Motor neuron (in vitro differentiated cells): ENCODE measurements around the gene SGCA. TPM values are rescaled to one million over a fixed set of nuclear protein-coding genes. Genes with fewer than 3 reads are reported as not detected.
A peak's percentile ranks its signal among the peaks of the same experiment; 100 is the strongest.

ENCODE experiments used
- ATAC-seq, 8 experiments: fragments of 200-7000 bp; cut with Tn5 transposase; replicated peaks in 6 of 8; 2 replicates each; pipeline ENCODE4 v1.8.0; 2021; ENCODE audit warnings: mild to moderate bottlenecking in 8 of 8, moderate library complexity in 8 of 8
- H3K27ac ChIP-seq, 2 donors: fragments of 250-450 bp; sonication (Bioruptor Pico); 2 replicates each; pipeline ENCODE4 v1.9.0; 2021; ENCODE audit warnings: antibody characterized with exemption in 2 of 2, mild to moderate bottlenecking in 2 of 2, moderate library complexity in 1 of 2
- H3K4me1 ChIP-seq, 2 donors: fragments of 250-450 bp; sonication (Bioruptor Pico); replicated peaks in 1 of 2; 2 replicates each; pipeline ENCODE4 v1.6.1; 2021; ENCODE audit warnings: antibody characterized with exemption in 2 of 2, mild to moderate bottlenecking in 2 of 2, moderate library complexity in 1 of 2
- H3K4me3 ChIP-seq, 5 donors: fragments of 250-450 bp; sonication (Bioruptor Pico); 2 replicates each; pipeline ENCODE4 v1.9.0; 2021; ENCODE audit warnings: antibody characterized with exemption in 5 of 5, mild to moderate bottlenecking in 5 of 5, moderate library complexity in 4 of 5
- WGBS, 10 experiments: fragments of 450-650 bp; shearing (Covaris generic); methylation state at CpG; one replicate each; pipeline ENCODE4 v1.0.0; 2022; 5-methylcytosine and 5-hydroxymethylcytosine counted together
- in situ Hi-C, 9 experiments: fragments of 400-800 bp; cut with MboI; loops; one replicate each; pipeline ENCODE4 v1.15.0; 2021; ENCODE audit warnings: low sequenced_read_pairs in 9 of 9, low pct_unique_long_range_greater_than_20kb in 2 of 9; ENCODE audit not compliant: unreplicated experiment in 9 of 9
- total RNA-seq, 8 experiments: library from RNA; unstranded; fragments of 300-600 nt; gene quantifications; 2 replicates each; pipeline versions ENCODE4 v1.2.3 to v1.2.4, GENCODE V29; 2022

Gene SGCA
- total RNA-seq, 8 experiments from 2014 or later: 0.22 to 3.4 (median 1.1) TPM; not detected in 2

GRCh38 chr17:50218771-50219315, 53.0 kb downstream of the SGCA start:
- peak in 2 of 8 experiments; percentile 23 to 57 for ATAC-seq
- H3K4me1 ChIP-seq: peaks cover 2 to 5% of the 10 kb centered on the region in 2 donors
- in situ Hi-C loops: no loop called here
- 0 to 100% (median 45%) methylated on average over 1 of the region's 1 CpG; no CpG with 5 or more reads in 4 of the 10 experiments for WGBS, 10 experiments
- H3K27ac ChIP-seq: no peak overlapping the region
- H3K4me3 ChIP-seq: no peak overlapping the region

- Histone ChIP-seq H3K27ac (no peak overlapping the region), H3K4me3 (no peak overlapping the region), H3K4me1 (peaks cover 2 to 5% of the 10 kb centered on the region in 2 donors)
- WGBS, 10 experiments: 0 to 88% (median 48%) methylated on average over 1 to 5 of the region's 5 CpGs
- no peak for ATAC-seq
- in situ Hi-C loops: no loop called here
These were observed 53.5 kb downstream of the SGCA start for GRCh38 chr17:50219342-50219741.

- in situ Hi-C loops: no loop called here
- Histone ChIP-seq H3K4me1 (peaks cover 2 to 5% of the 10 kb centered on the region in 2 donors), H3K27ac (no peak overlapping the region), H3K4me3 (no peak overlapping the region)
- 0 to 100% (median 35%) methylated on average over 1 to 4 of the region's 4 CpGs; no CpG with 5 or more reads in 2 of the 10 experiments for WGBS, 10 experiments
- peak in 2 of 8 experiments; percentile 37 to 59 for ATAC-seq
These were observed 54.2 kb downstream of the SGCA start for GRCh38 chr17:50219939-50220465.

DNA sequence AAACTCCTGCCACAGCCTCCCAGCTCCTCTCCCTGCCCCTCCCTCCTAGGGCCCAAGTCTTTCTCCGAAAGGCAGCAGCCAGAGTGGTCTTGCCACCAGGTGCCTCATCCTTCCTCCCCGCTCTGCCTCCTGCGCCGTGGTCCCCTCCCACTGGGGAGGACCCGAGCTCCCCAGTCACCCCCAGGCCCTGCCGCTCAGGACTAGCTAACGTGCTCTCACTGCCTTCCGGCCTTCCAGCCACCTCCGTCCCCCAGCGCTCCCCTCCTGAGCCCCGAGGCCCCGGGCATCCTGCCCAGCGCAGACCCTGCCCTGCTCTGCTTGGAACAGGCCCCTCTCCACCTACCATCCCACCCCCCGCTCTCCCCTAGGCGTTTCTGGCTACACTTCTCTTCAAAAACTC, 55.0 kb downstream of the SGCA start:
- ATAC-seq: no peak
- Histone ChIP-seq H3K4me3 (no peak overlapping the region), H3K27ac (no peak overlapping the region), H3K4me1 (peaks cover 2 to 5% of the 10 kb centered on the region in 2 donors)
- in situ Hi-C loops: no loop called here
- WGBS, 10 experiments: 100% methylated on average over 1 of the region's 15 CpGs; no CpG with 5 or more reads in 9 of the 10 experiments

GRCh38 chr17:50221266-50221863, 55.6 kb downstream of the SGCA start:
- peak in 2 of 8 experiments; percentile 72 to 77 for ATAC-seq
- Histone ChIP-seq H3K4me1 (peaks cover 2 to 5% of the 10 kb centered on the region in 2 donors), H3K4me3 (no peak overlapping the region), H3K27ac (no peak overlapping the region)
- 37 to 97% (median 50%) methylated on average over 1 to 5 of the region's 9 CpGs; no CpG with 5 or more reads in 5 of the 10 experiments for WGBS, 10 experiments
- in situ Hi-C loops: no loop called here

DNA sequence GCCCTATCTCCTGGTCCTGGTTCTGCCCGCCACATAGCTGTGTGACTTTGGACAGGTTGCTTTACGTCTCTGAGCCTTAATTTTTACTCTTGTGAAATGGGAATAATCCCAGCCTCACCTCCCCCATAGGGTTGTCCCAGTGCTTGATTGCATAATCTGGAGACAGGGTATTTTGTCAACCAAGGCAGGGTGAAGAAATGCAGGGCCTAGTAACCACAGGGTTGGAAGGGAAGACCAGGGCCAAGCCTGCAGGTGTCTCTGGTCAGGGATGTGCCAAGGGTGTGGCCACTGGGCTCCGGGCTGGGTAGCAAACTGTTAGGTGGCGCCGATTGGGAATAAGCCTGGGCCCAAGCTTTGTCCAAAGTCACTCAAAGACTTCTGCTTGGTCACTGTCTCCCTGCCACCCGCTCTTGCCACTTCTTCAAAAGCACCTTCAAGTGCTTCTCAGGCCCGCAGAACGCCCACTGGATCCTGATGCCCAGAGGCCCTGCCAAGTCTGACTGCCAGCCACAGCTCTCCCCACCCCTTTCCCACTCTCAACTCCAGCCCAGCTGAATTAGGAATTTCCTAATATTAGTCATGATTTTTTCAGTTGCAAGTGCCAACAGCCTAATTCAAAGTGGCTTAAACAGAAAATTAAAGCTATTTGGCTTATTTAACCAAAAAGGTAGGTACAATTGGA, 56.2 kb downstream of the SGCA start:
- H3K4me1 ChIP-seq: peaks cover 2 to 5% of the 10 kb centered on the region in 2 donors
- no peak overlapping the region for H3K4me3 ChIP-seq
- WGBS, 10 experiments: 17 to 100% (median 75%) methylated on average over 1 to 6 of the region's 8 CpGs; no CpG with 5 or more reads in 3 of the 10 experiments
- in situ Hi-C loops: no loop called here
- no peak for ATAC-seq
- H3K27ac ChIP-seq: no peak overlapping the region

- ATAC-seq: no peak
- Histone ChIP-seq H3K4me1 (peaks cover 2 to 5% of the 10 kb centered on the region in 2 donors), H3K27ac (no peak overlapping the region), H3K4me3 (no peak overlapping the region)
- in situ Hi-C loops: no loop called here
- 23 to 100% (median 83%) methylated on average over 1 to 6 of the region's 6 CpGs for WGBS, 10 experiments
These were observed 57.1 kb downstream of the SGCA start for GRCh38 chr17:50222922-50223321.

Other genes with a start within 250 kb of the SGCA start
- 1 to 10 TPM in 4 of 8 experiments, under 1 TPM in 2, not detected in 2; 0.46 to 2.6 (median 1.3) TPM for gene DLX4, start 196.8 kb upstream of the SGCA start, total RNA-seq
- under 1 TPM in 7 of 8 experiments, not detected in 1; 0.07 to 0.52 (median 0.21) TPM for gene DLX3, start 170.8 kb upstream of the SGCA start, total RNA-seq
- 10 to 100 TPM in 1 of 8 experiments, 1 to 10 TPM in 7; 2.9 to 72.8 (median 9.1) TPM for gene ITGA3, start 109.9 kb upstream of the SGCA start, total RNA-seq
- gene PDK2, start 70.7 kb upstream of the SGCA start, total RNA-seq: 10 to 100 TPM in 4 of 8 experiments, 1 to 10 TPM in 4; 7.1 to 53.4 (median 10.7) TPM
- gene SAMD14, start 35.8 kb upstream of the SGCA start, total RNA-seq: 10 to 100 TPM in 5 of 8 experiments, 1 to 10 TPM in 3; 2.1 to 19.4 (median 10.8) TPM
- gene PPP1R9B, start 15.3 kb upstream of the SGCA start, total RNA-seq: 10 to 100 TPM; 19.7 to 43.3 (median 29.6) TPM
- 100 to 1,000 TPM in 1 of 8 experiments, 10 to 100 TPM in 2, 1 to 10 TPM in 2, under 1 TPM in 3; 0.54 to 614 (median 7.1) TPM for gene COL1A1, start 35.6 kb downstream of the SGCA start, total RNA-seq
- under 1 TPM in 5 of 8 experiments, not detected in 3; 0.18 to 0.64 (median 0.38) TPM for gene TMEM92, start 108.5 kb downstream of the SGCA start, total RNA-seq
- gene XYLT2, start 180.1 kb downstream of the SGCA start, total RNA-seq: 10 to 100 TPM in 5 of 8 experiments, 1 to 10 TPM in 3; 8.3 to 25.8 (median 10.9) TPM
- gene MRPL27, start 207.2 kb downstream of the SGCA start, total RNA-seq: 100 to 1,000 TPM in 3 of 8 experiments, 10 to 100 TPM in 5; 54.3 to 138 (median 94.4) TPM
- gene EME1, start 207.2 kb downstream of the SGCA start, total RNA-seq: 10 to 100 TPM in 2 of 8 experiments, 1 to 10 TPM in 5, under 1 TPM in 1; 0.66 to 14.5 (median 5.7) TPM
- 100 to 1,000 TPM in 3 of 8 experiments, 10 to 100 TPM in 5; 44.5 to 143 (median 74.3) TPM for gene LRRC59, start 231.5 kb downstream of the SGCA start, total RNA-seq